ENCODE data around the gene SPART.
A peak's percentile ranks its signal among the peaks of the same experiment; 100 is the strongest.
"Not testable (repeated sequence)": the region's sequence is repeated elsewhere in the genome, so short reads cannot be mapped to it uniquely, and the experiment has no call there.

The SPART gene

GRCh38 chr13:36325912-36326311 is 20.3 kb downstream of the SPART start:
- DNase-seq (ENCODE audit: extremely low spot score), result no peak
- TF ChIP-seq, protein P1, sequence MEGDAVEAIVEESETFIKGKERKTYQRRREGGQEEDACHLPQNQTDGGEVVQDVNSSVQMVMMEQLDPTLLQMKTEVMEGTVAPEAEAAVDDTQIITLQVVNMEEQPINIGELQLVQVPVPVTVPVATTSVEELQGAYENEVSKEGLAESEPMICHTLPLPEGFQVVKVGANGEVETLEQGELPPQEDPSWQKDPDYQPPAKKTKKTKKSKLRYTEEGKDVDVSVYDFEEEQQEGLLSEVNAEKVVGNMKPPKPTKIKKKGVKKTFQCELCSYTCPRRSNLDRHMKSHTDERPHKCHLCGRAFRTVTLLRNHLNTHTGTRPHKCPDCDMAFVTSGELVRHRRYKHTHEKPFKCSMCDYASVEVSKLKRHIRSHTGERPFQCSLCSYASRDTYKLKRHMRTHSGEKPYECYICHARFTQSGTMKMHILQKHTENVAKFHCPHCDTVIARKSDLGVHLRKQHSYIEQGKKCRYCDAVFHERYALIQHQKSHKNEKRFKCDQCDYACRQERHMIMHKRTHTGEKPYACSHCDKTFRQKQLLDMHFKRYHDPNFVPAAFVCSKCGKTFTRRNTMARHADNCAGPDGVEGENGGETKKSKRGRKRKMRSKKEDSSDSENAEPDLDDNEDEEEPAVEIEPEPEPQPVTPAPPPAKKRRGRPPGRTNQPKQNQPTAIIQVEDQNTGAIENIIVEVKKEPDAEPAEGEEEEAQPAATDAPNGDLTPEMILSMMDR (IDR thresholded peaks at IDR 0.05; ENCODE audit: control extremely low read depth, extremely low read depth, low read depth, missing control alignments), result no peak
- ChIA-PET POLR2A (no interaction called here), CTCF (interaction anchor here (0.9 to 1.1 kb wide), 4 partner anchors 11 to 23 kb away, joined by 3 read pairs; no protein-coding TSS in a partner anchor)

DNA sequence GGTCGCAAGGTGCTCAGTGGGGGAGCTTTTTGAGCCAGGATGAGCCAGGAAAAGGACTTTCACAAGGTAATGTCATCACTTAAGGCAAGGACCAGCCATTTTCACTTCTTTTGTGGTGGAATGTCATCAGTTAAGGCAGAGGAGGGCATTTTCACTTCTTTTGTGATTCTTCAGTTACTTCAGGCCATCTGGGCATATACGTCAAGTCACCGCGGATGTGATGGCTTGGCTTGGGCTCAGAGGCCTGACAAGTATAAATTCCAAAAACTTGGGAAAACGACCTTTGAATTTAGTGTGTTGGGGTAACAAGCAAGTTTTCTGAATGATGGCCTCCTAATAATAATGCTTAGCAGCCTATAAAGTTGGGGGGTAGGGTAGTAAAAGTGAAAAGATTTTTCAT is 21.3 kb downstream of the SPART start:
- POLR2A ChIA-PET; DNase-seq (ENCODE audit: extremely low spot score): not testable (repeated sequence)
- CTCF ChIA-PET, result interaction anchor here (0.9 to 1.1 kb wide), 2 partner anchors 22 kb away, joined by 3 read pairs; no protein-coding TSS in a partner anchor

GRCh38 chr13:36323951-36324566 is 22.1 kb downstream of the SPART start:
- CTCF ChIA-PET, result interaction anchor here (1.0 to 1.3 kb wide), 2 partner anchors 21 kb away, joined by 3 to 4 read pairs; no protein-coding TSS in a partner anchor
- no peak for DNase-seq (ENCODE audit: extremely low spot score)
- TF ChIP-seq, protein P1 (IDR thresholded peaks at IDR 0.05; ENCODE audit: control extremely low read depth, extremely low read depth, low read depth, missing control alignments), result no peak
- POLR2A ChIA-PET, result no interaction called here

- CTCF ChIA-PET, result interaction anchor here (1.0 to 1.3 kb wide), 2 partner anchors 20 to 22 kb away, joined by 3 to 4 read pairs; no protein-coding TSS in a partner anchor
- TF ChIP-seq, protein P1 (IDR thresholded peaks at IDR 0.05; ENCODE audit: control extremely low read depth, extremely low read depth, low read depth, missing control alignments), result no peak
- POLR2A ChIA-PET, result no interaction called here
- DNase-seq (ENCODE audit: extremely low spot score), result no peak
These were observed 22.8 kb downstream of the SPART start for GRCh38 chr13:36323408-36323807.

DNA sequence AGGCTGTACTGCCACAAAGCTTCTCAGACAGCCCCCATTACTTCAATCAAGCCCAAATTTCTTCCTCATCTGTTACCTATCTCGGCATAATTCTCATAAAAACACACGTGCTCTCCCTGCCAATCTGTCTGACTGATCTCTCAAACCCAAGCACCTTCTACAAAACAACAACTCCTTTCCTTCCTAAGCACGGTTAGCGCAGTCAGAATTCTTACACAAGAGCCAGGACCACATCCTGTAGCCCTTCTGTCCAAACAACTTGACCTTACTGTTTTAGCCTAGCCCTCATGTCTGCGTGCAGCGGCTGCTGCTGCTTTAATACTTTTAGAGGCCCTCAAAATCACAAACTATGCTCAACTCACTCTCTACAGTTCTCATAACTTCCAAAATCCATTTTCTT is 26.4 kb downstream of the SPART start:
- CTCF ChIA-PET; DNase-seq (ENCODE audit: extremely low spot score); POLR2A ChIA-PET: not testable (repeated sequence)

DNA sequence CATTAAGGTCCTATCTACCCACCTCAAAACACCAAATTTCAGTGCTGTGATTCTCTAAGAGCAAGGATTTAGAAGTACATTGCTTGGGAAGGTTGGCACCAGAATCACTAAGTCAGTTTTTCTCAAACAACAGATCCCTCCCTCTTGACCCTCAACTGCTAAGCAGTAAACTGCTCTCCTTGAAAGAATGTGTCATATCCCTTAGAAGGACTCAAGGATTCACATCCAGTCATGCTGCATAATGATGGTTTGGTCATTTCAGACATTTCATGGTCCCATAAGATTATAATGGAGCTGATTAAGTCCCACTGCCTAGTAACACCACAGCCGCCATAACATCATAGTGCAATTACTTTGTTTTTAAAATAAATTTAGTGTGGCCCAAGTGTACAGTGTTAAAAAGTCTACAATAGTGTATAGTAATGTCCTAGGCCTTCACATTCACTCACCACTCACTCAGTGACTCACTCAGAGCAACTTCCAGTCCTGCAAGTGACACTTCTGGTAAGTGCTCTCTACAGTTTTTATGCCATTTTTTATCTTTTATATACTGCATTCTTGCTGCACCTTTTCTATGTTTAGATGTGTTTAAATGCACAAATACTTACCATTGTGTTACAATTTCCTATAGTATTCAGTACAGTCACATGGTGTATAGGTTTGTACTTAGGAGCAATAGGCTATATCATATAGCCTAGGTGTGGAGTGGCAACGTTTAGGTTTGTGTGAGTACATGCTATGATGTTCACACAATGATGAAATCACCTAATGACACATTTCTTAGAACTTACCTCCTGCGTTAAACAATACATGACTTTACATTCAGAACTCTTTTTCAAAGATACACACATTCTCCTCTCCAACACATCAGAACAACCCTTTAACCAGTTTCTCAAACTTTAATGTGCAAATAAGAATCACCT is 32.9 kb downstream of the SPART start:
- TF ChIP-seq, protein P1 (IDR thresholded peaks at IDR 0.05; ENCODE audit: control extremely low read depth, extremely low read depth, low read depth, missing control alignments), result no peak
- ChIA-PET CTCF (interaction anchor here (1.3 to 1.9 kb wide), 2 partner anchors 10 to 38 kb away, joined by 3 to 7 read pairs; no protein-coding TSS in a partner anchor), POLR2A (no interaction called here)
- DNase-seq (ENCODE audit: extremely low spot score), result no peak

- peak; percentile 18 for DNase-seq (ENCODE audit: extremely low spot score)
- POLR2A ChIA-PET, result no interaction called here
- TF ChIP-seq, protein P1 (IDR thresholded peaks at IDR 0.05; ENCODE audit: control extremely low read depth, extremely low read depth, low read depth, missing control alignments), result no peak
- CTCF ChIA-PET, result interaction anchor here (1.2 kb wide), 1 partner anchor 28 kb away, joined by 3 read pairs; no protein-coding TSS in a partner anchor
These were observed 35.6 kb downstream of the SPART start for GRCh38 chr13:36310417-36311108.

Data from GM10248 (cell line).